ENCODE data around the gene IGFALS. TPM values are rescaled to one million over a fixed set of nuclear protein-coding genes. Genes with fewer than 3 reads are reported as not detected.

The IGFALS gene
- polyA plus RNA-seq, 4 donors: 0.15 to 3.6 (median 1.6) TPM

DNA sequence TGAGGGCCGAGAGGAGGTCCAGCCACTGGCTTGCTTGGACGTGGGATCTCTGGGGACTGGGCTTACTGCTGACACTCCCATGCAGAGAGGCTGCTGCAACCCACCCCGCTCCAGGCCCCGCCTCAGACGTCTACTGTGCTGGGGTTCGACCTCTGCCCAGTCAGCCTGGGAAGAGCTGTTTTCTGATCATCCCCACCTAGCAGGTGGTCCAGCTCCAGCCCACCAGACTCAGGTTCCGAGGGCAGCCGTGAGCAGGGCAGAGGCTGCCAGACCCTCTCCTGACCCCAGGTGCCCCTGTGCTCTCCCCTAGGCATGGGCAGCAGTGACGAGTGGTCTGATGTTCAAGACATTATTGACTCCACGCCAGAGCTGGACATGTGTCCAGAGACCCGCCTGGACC is 45.6 kb downstream of the IGFALS start:
- DNase-seq (ENCODE audit: low read depth in 4 of 4, low spot score in 3 of 4): no peak

DNA sequence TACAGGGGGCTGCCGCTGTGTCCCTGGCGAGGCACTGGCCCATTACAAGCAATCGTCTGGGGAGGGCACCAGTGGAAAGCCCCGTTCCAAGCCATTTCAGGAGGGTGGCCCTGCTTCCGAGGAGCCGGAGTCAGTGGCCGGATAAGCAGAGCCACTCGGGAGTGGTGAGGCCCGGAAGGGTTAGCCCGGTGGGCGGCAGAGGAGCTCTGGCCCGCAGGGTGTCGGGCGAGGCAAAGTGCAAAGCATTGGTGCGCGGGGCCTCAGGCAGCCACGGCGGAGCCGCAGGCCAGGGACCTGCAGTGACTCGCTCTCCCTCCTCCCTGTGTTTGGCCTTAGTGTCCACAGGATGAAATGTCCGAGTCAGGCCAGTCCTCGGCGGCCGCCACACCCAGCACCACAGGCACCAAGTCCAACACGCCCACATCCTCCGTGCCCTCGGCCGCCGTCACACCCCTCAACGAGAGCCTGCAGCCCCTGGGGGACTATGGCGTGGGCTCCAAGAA is 46.8 kb downstream of the IGFALS start:
- no peak for DNase-seq (ENCODE audit: low read depth in 4 of 4, low spot score in 3 of 4)

DNA sequence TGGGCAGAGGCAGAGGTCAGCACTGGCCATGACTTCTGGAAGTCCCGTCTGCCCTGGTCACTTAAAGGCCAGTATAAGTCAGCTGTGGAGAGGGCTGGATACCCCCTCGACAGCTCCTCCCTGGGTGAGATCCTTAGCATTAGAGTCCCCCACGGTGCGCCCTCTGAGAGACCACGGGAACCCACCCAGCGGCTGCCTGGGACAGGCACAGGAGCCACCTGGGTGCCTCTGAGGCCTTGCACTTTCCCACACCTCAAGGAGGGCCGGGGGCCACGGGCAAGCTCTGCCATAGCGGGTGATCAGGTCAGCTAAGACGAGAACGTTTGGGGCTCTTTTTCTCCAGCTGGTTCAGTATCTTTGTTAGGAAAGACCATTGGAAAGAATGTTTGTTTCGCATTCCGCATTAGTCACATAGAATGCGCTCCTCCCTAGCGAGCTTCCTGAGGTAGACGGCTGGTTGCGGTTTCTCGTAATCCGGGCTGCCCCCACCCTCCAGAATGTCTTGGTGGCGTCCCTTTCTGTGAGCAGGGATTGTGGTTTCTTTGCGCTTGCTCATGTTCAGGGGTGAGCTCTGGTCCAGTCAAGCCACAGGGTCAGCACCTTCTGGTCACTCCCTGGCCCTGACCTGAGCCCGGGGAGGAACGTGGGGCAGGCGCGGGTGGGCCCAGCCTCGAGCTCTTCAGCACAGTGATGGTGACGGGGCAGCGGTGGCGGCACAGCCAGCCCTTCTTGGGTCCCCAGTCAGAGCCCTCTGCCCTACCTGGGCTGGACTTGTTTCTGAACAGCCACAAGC is 47.4 kb downstream of the IGFALS start:
- no peak for DNase-seq (ENCODE audit: low read depth in 4 of 4, low spot score in 3 of 4)

DNA sequence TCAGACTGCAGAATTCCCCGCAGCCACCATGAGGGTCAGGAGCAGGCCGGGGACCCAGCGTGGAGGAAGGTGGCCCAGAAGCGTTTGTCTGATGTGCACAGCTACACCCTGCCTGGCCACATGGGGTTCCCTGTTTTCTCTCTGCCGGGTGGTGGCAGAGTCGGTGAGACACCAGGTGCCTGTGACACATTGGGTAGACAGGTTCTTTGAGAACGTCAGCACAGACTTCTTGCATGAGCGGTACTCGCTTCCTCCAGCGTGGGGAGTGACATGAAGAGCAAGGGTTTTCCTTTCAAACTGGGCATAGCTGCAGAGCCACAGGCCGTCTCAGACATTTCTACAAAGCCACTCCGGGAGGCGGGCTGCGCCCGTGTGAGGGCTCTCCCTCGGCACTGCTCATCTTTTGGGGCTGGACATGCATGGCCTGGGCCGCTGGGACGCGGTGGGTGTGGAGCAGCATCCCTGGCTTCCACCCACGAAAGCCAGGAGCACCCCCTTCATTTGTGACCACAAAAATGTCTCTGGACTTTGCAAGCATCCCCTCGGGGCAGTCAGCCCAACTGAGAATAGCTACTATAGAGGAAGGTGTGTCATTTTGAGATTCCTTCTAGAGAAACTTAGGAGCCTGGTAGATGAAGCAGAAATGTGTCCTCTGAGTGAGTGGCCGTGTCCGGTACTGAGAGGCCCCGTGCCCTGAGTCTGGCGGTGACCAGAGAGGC is 48.2 kb downstream of the IGFALS start:
- DNase-seq (ENCODE audit: low read depth in 4 of 4, low spot score in 3 of 4): no peak

DNA sequence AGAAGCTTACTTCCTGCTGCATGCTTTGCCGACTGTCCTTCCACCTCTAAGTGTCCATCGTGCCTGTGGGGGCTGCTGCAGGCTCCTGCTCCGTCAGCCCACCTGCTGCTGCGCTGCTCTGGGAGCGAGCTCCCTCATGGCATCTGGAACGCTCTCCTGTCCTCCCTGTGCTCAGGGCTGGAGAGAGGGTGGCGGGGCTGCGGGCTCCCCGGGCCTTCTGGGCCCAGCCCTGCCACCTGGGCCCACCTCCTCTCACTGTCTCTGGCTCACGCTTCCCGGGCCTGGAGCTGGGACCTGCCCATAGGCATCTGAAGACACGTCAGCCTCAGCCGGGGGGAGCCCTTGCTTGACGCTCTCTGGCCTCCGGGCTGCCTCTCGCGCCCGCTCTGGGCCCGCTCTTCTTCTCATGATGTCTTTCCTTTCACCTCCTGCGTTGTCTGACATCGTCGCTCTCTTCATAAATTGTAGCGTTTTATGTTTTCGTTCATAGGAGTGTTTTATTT is 49.1 kb downstream of the IGFALS start:
- no peak for DNase-seq (ENCODE audit: low read depth in 4 of 4, low spot score in 3 of 4)

DNA sequence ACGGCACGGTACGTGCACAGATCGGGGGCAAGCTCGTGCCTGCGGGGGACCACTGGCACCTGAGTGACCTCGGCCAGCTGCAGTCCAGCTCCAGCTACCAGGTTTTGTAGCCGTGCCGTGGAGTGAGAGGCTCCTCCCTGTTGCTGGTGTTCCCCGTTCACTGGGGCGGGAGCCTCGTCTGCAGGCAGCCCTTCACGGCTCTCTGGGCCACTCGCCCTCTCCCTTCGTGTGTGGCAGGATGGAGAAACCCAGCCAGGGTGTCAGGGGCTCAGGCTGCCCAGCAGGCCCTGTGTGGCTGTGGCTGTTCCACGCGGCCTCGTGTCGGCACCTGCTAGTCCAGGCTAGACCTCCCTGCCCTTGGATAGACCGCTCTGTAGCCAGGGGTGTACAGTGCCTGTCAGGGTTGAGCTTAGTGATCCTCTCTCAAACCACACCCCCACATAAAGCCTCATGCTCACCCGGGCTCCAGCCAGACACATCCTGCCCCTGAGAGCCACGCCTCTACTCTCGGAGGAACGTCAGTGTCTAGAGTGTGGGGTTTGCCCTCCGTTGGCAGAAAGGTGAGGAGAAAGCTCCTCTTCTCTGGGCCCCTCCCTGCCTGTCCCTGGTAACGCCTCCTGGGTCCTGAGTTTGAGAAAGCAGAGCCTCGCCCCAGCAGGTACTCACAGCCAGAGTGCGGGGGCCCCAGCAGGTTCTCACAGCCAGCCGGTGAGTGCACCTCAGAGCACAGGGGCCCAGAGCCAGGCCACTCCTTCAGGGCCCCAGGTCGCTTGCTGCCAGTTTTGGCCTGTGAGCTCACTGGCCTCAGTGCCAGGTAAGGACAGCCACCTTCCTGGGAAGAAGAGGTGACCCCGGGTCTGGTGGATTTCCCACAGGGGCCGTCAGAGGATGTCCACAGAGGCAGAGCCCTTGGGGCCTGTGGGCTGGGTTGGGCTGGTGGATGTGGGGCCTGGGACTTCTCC is 49.8 kb downstream of the IGFALS start:
- no peak for DNase-seq (ENCODE audit: low read depth in 4 of 4, low spot score in 3 of 4)

DNA sequence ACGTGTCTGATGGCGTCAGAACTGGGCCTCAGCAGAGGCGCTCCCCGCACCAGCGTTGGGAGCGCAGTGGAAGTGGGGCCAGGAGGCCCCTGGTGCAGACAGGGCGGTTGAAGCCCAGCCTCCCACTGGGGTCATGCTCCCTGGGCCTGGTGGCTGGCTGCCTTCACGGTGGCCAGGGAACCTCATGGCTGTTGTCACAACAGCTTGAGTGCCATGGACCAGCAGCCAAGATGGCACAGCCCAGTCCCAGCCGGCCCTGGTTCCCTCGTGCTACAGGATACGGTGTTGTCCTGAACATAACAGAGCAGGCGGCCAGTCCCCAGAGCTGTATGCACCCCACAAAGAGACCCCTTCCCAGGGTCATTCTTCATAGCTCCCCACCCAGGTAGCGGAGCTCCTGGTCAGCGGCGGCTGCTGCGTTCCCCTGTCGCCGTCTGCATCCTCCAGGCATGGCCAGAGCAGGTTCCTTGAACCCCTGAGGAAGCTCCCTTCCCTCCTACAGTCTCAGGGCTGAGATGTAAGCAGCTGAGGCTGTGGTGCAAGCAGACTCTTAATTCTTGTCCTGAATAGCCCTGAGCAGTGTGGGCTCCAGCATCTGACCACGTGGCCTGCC is 51.8 kb downstream of the IGFALS start:
- no peak for DNase-seq (ENCODE audit: low read depth in 4 of 4, low spot score in 3 of 4)

DNA sequence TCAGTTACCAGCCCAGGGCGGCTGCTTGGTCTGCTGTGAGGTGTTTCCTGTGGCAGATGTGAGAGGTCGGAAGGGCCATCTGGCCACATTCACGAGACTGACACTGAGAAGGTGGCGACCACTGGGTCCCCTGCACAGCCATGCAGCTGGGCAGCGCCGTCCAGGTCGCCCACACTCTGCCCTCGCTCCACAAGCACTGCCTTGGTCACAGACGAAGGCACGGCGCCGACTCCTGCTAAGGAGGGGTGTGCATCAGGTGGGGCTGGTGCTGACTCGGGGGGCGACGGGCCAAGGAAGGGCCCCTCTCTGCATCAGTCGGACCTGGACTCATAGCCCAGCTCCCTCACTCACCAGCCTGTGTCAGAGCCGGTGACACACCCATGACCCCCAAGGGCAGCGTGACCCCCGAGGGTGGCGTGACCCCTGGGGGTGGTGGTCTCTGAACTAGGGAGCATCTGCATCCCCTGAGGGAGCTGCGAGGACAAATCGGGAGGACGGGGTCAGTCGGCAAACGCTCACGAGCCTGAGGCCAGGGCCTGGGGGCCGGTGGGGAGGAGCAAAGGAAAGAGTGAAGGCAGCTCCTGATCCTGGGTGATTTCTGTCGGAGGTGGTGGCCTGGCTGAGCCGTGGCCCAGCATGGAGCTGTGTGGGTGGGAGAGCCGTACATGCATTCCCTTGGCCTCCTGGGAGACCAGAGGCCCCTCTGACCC is 52.6 kb downstream of the IGFALS start:
- no peak for DNase-seq (ENCODE audit: low read depth in 4 of 4, low spot score in 3 of 4)

Other genes with a start within 250 kb of the IGFALS start
- gene IFT140, start 181.6 kb downstream of the IGFALS start, polyA plus RNA-seq (ENCODE audit: insufficient read length in 4 of 4): 10 to 100 TPM; 27.2 to 50.1 (median 37.1) TPM
- gene CRAMP1, start 181.3 kb downstream of the IGFALS start, polyA plus RNA-seq (ENCODE audit: insufficient read length in 4 of 4): 10 to 100 TPM; 15.1 to 27.5 (median 18.6) TPM
- 10 to 100 TPM; 49.3 to 88.7 (median 87.9) TPM for gene JPT2, start 115.4 kb downstream of the IGFALS start, polyA plus RNA-seq (ENCODE audit: insufficient read length in 4 of 4)
- gene MAPK8IP3, start 87.5 kb downstream of the IGFALS start, polyA plus RNA-seq (ENCODE audit: insufficient read length in 4 of 4): 10 to 100 TPM; 35.3 to 79.2 (median 54.1) TPM
- gene NME3, start 22.2 kb downstream of the IGFALS start, polyA plus RNA-seq (ENCODE audit: insufficient read length in 4 of 4): 10 to 100 TPM; 18.7 to 46.6 (median 22.9) TPM
- 10 to 100 TPM in 1 of 4 donors, 1 to 10 TPM in 3; 5.7 to 16.1 (median 8.0) TPM for gene EME2, start 20.9 kb downstream of the IGFALS start, polyA plus RNA-seq (ENCODE audit: insufficient read length in 4 of 4)
- gene MRPS34, start 20.6 kb downstream of the IGFALS start, polyA plus RNA-seq (ENCODE audit: insufficient read length in 4 of 4): 10 to 100 TPM; 37.1 to 89.4 (median 57.9) TPM
- gene SPSB3, start 11.1 kb downstream of the IGFALS start, polyA plus RNA-seq (ENCODE audit: insufficient read length in 4 of 4): 10 to 100 TPM; 31.4 to 53.3 (median 35.4) TPM
- gene NUBP2, start 10.7 kb downstream of the IGFALS start, polyA plus RNA-seq (ENCODE audit: insufficient read length in 4 of 4): 10 to 100 TPM; 32.7 to 58.6 (median 34.8) TPM
- gene HAGH, start 33.1 kb upstream of the IGFALS start, polyA plus RNA-seq (ENCODE audit: insufficient read length in 4 of 4): 10 to 100 TPM; 29.7 to 51.8 (median 31.9) TPM
- 10 to 100 TPM; 22.5 to 46.7 (median 34.7) TPM for gene FAHD1, start 33.5 kb upstream of the IGFALS start, polyA plus RNA-seq (ENCODE audit: insufficient read length in 4 of 4)
- 1 to 10 TPM in 2 of 4 donors, under 1 TPM in 2; 0.25 to 3.1 (median 1.00) TPM for gene MEIOB, start 78.5 kb upstream of the IGFALS start, polyA plus RNA-seq (ENCODE audit: insufficient read length in 4 of 4)
- gene HS3ST6, start 124.7 kb upstream of the IGFALS start, polyA plus RNA-seq (ENCODE audit: insufficient read length in 4 of 4): under 1 TPM in 3 of 4 donors, not detected in 1; 0.27 to 0.63 (median 0.42) TPM
- 10 to 100 TPM; 12.7 to 78.7 (median 58.5) TPM for gene MSRB1, start 149.5 kb upstream of the IGFALS start, polyA plus RNA-seq (ENCODE audit: insufficient read length in 4 of 4)
- under 1 TPM; 0.09 to 0.34 (median 0.13) TPM for gene RPL3L, start 161.0 kb upstream of the IGFALS start, polyA plus RNA-seq (ENCODE audit: insufficient read length in 4 of 4)
- gene NDUFB10, start 165.8 kb upstream of the IGFALS start, polyA plus RNA-seq (ENCODE audit: insufficient read length in 4 of 4): 100 to 1,000 TPM in 3 of 4 donors, 10 to 100 TPM in 1; 86.4 to 134 (median 128) TPM
- gene RPS2, start 171.1 kb upstream of the IGFALS start, polyA plus RNA-seq (ENCODE audit: insufficient read length in 4 of 4): 1,000 to 10,000 TPM; 1,831 to 2,075 (median 1,960) TPM
- gene RNF151, start 173.2 kb upstream of the IGFALS start, polyA plus RNA-seq (ENCODE audit: insufficient read length in 4 of 4): not detected
- 10 to 100 TPM; 25.1 to 46.9 (median 29.1) TPM for gene TBL3, start 178.3 kb upstream of the IGFALS start, polyA plus RNA-seq (ENCODE audit: insufficient read length in 4 of 4)
- 1 to 10 TPM in 1 of 4 donors, under 1 TPM in 3; 0.45 to 3.0 (median 0.78) TPM for gene NOXO1, start 187.8 kb upstream of the IGFALS start, polyA plus RNA-seq (ENCODE audit: insufficient read length in 4 of 4)
- 10 to 100 TPM; 17.3 to 29.2 (median 23.9) TPM for gene GFER, start 190.5 kb upstream of the IGFALS start, polyA plus RNA-seq (ENCODE audit: insufficient read length in 4 of 4)
- gene SYNGR3, start 196.3 kb upstream of the IGFALS start, polyA plus RNA-seq (ENCODE audit: insufficient read length in 4 of 4): 1 to 10 TPM; 1.7 to 3.1 (median 1.9) TPM
- gene ZNF598, start 216.1 kb upstream of the IGFALS start, polyA plus RNA-seq (ENCODE audit: insufficient read length in 4 of 4): 10 to 100 TPM; 16.9 to 28.3 (median 18.9) TPM
- 10 to 100 TPM in 1 of 4 donors, 1 to 10 TPM in 3; 4.2 to 12.3 (median 7.3) TPM for gene NPW, start 226.1 kb upstream of the IGFALS start, polyA plus RNA-seq (ENCODE audit: insufficient read length in 4 of 4)
- 100 to 1,000 TPM; 102 to 161 (median 104) TPM for gene NHERF2, start 233.2 kb upstream of the IGFALS start, polyA plus RNA-seq (ENCODE audit: insufficient read length in 4 of 4)

Measured in left renal pelvis (tissue), 4 donors.